ENCODE measurements around the gene CBX5. TPM values are rescaled to one million over a fixed set of nuclear protein-coding genes. Genes with fewer than 3 reads are reported as not detected.

The CBX5 gene
- total RNA-seq, 2 experiments from 2014 or later, result 38.8 to 38.9 TPM

DNA sequence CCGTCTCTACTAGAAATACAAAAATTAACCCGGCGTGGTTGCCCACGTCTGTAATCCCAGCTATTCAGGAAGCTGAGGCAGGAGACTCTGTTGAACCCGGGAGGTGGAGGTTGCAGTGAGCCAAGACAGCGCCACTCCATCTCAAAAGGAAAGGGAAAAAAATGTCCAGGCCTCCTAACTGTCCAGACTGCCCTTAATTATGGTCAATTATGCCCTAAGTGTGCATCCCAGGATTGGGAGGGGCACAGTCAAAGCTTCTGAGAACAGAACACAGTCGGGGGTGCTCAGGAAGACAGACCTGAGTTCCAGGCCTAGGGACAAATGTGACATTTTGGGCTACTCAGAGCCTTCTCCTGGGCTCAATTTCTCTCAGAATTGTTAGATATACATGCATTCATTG lies 59.4 kb downstream of the CBX5 start:
- Histone ChIP-seq H3K27me3 (ENCODE audit: control insufficient read depth in 1 of 2, insufficient read depth in 2 of 2, low read length in 2 of 2) (no peaks in the 10 kb centered on the region), H3K27ac (ENCODE audit: low read depth in 1 of 2, low read length in 2 of 2) (no peak overlapping the region), H3K9me3 (ENCODE audit: control insufficient read depth in 1 of 2, insufficient read depth in 1 of 2, low read length in 2 of 2) (no peaks in the 10 kb centered on the region), H3K4me3 (ENCODE audit: low read length) (no peak overlapping the region), H3K4me1 (ENCODE audit: insufficient read depth, low read length) (peaks cover 31% of the 10 kb centered on the region), H3K36me3 (ENCODE audit: insufficient read depth, low read length) (no peaks in the 10 kb centered on the region)
- no peak overlapping the region for H3K4me3 Mint-ChIP-seq
- ATAC-seq (ENCODE audit: poor library complexity) (no peak), DNase-seq (no peak)
- H3K9me3 Mint-ChIP-seq, result no peaks in the 10 kb centered on the region
- H3K27me3 Mint-ChIP-seq, result peaks cover 8% of the 10 kb centered on the region
- TF ChIP-seq, protein P1, sequence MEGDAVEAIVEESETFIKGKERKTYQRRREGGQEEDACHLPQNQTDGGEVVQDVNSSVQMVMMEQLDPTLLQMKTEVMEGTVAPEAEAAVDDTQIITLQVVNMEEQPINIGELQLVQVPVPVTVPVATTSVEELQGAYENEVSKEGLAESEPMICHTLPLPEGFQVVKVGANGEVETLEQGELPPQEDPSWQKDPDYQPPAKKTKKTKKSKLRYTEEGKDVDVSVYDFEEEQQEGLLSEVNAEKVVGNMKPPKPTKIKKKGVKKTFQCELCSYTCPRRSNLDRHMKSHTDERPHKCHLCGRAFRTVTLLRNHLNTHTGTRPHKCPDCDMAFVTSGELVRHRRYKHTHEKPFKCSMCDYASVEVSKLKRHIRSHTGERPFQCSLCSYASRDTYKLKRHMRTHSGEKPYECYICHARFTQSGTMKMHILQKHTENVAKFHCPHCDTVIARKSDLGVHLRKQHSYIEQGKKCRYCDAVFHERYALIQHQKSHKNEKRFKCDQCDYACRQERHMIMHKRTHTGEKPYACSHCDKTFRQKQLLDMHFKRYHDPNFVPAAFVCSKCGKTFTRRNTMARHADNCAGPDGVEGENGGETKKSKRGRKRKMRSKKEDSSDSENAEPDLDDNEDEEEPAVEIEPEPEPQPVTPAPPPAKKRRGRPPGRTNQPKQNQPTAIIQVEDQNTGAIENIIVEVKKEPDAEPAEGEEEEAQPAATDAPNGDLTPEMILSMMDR (IDR thresholded peaks at IDR 0.05), result no peak
- ChIA-PET CTCF (interaction anchor here (0.7 to 1.9 kb wide), 3 partner anchors 22 to 159 kb away, joined by 3 to 6 read pairs (median 5); no protein-coding TSS in a partner anchor), POLR2A (interaction anchor here (1.1 kb wide), 1 partner anchor 60 kb away, joined by 5 read pairs; the partner anchor contains the start of genes CBX5 and HNRNPA1)
- no peak overlapping the region for H3K27ac Mint-ChIP-seq
- intact Hi-C loops (cut with DNase I, micrococcal nuclease), result loop anchor here (1.0 to 5.0 kb wide), 4 partner anchors 57 to 148 kb away; no protein-coding TSS in a partner anchor
- H3K36me3 Mint-ChIP-seq (ENCODE audit: low read depth), result no peaks in the 10 kb centered on the region
- H3K4me1 Mint-ChIP-seq (ENCODE audit: low read depth), result peaks cover 37% of the 10 kb centered on the region

DNA sequence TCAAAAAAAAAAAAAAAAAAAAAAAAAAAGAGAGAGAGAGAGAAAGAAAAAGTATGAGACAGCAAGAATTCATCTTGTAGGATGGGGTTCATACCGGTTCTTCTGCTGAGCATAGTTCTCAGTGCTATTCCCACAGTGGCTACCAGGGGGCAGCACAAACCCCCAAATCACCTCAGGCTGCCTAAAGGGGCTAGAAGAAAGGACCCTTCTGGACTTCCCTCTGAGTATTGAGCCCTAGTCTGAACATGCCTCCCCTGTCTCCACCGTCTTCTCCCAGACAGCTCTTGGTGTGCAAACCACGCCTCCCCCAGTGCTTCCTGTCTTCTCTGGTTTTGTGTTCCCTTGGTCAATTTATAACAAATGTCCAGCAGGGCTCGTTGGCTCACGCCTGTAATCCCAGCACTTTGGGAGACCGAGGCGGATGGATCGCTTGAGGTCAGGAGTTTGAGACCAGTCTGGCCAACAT lies 59.8 kb downstream of the CBX5 start:
- Histone ChIP-seq H3K27me3 (ENCODE audit: control insufficient read depth in 1 of 2, insufficient read depth in 2 of 2, low read length in 2 of 2) (no peaks in the 10 kb centered on the region), H3K4me1 (ENCODE audit: insufficient read depth, low read length) (peaks cover 35% of the 10 kb centered on the region), H3K36me3 (ENCODE audit: insufficient read depth, low read length) (no peaks in the 10 kb centered on the region), H3K9me3 (ENCODE audit: control insufficient read depth in 1 of 2, insufficient read depth in 1 of 2, low read length in 2 of 2) (no peaks in the 10 kb centered on the region), H3K4me3 (ENCODE audit: low read length) (no peak overlapping the region), H3K27ac (ENCODE audit: low read depth in 1 of 2, low read length in 2 of 2) (no peak overlapping the region)
- TF ChIP-seq, protein P1 (IDR thresholded peaks at IDR 0.05), result peak; percentile 60
- POLR2A ChIA-PET, result interaction anchor here (1.1 kb wide), 1 partner anchor 60 kb away, joined by 5 read pairs; the partner anchor contains the start of genes CBX5 and HNRNPA1
- peaks cover 8% of the 10 kb centered on the region for H3K27me3 Mint-ChIP-seq
- CTCF ChIA-PET, result interaction anchor here (0.7 to 1.9 kb wide), 7 partner anchors 23 to 931 kb away, joined by 3 to 6 read pairs (median 5); no protein-coding TSS in a partner anchor
- no peak overlapping the region for H3K27ac Mint-ChIP-seq
- peaks cover 42% of the 10 kb centered on the region for H3K4me1 Mint-ChIP-seq (ENCODE audit: low read depth)
- DNase-seq (peak; percentile 46 to 80 (median 56)), ATAC-seq (ENCODE audit: poor library complexity) (peak; percentile 57)
- H3K4me3 Mint-ChIP-seq, result no peak overlapping the region
- intact Hi-C loops (cut with DNase I, micrococcal nuclease), result loop anchor here (1.0 to 5.0 kb wide), 4 partner anchors 57 to 149 kb away; no protein-coding TSS in a partner anchor
- no peaks in the 10 kb centered on the region for H3K36me3 Mint-ChIP-seq (ENCODE audit: low read depth)
- no peaks in the 10 kb centered on the region for H3K9me3 Mint-ChIP-seq

DNA sequence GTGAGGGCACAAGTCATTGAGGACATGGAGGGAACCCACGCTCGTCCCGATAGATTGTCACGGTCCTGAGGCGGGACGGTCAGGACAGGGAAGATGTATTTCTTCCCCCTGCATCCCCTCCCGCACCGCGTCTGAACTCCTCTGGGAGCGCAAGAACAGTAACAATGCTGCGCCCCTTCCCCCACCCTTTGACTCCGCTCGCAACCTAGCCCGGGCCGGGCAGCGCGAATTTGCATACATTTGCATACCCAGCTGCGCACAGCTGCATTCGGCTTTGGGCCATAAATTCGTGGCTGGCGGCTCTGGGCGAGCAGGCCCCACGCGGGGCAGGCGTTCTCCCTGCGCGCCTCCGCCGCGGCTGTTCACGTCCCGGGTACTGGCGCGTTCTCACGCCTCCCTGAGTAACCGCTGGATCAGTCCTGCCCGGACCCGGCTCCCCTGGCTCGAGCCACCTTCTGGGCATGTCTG lies 62.1 kb downstream of the CBX5 start:
- Mint-ChIP-seq H3K27ac (no peak overlapping the region), H3K27me3 (peaks cover 8% of the 10 kb centered on the region), H3K4me3 (peak overlapping the region; percentile 76), H3K9me3 (no peaks in the 10 kb centered on the region), H3K4me1 (ENCODE audit: low read depth) (peaks cover 50% of the 10 kb centered on the region), H3K36me3 (ENCODE audit: low read depth) (no peaks in the 10 kb centered on the region)
- intact Hi-C loops (cut with DNase I, micrococcal nuclease), result loop anchor here in 1 of 2 experiments (5.0 kb wide), 1 partner anchor 426 kb away; no protein-coding TSS in a partner anchor
- Histone ChIP-seq H3K4me1 (ENCODE audit: insufficient read depth, low read length) (peaks cover 47% of the 10 kb centered on the region), H3K27me3 (ENCODE audit: control insufficient read depth in 1 of 2, insufficient read depth in 2 of 2, low read length in 2 of 2) (no peaks in the 10 kb centered on the region), H3K4me3 (ENCODE audit: low read length) (no peak overlapping the region), H3K9me3 (ENCODE audit: control insufficient read depth in 1 of 2, insufficient read depth in 1 of 2, low read length in 2 of 2) (no peaks in the 10 kb centered on the region), H3K27ac (ENCODE audit: low read depth in 1 of 2, low read length in 2 of 2) (no peak overlapping the region), H3K36me3 (ENCODE audit: insufficient read depth, low read length) (no peaks in the 10 kb centered on the region)
- DNase-seq, result peak in 2 of 14 experiments; percentile 26 to 46
- ChIA-PET POLR2A (no interaction called here), CTCF (no interaction called here)
- no peak for ATAC-seq (ENCODE audit: poor library complexity)
- TF ChIP-seq, protein P1 (IDR thresholded peaks at IDR 0.05), result no peak
